HG03520 (cell line): ENCODE data around the gene SHC3.

Experiments used
- ATAC-seq: cut with Tn5 transposase; IDR thresholded peaks from one replicate; pipeline ENCODE4 v1.9.1; 2021; ENCODE audit warnings: mild to moderate bottlenecking, moderate library complexity; ENCODE audit not compliant: unreplicated experiment

Gene SHC3

DNA sequence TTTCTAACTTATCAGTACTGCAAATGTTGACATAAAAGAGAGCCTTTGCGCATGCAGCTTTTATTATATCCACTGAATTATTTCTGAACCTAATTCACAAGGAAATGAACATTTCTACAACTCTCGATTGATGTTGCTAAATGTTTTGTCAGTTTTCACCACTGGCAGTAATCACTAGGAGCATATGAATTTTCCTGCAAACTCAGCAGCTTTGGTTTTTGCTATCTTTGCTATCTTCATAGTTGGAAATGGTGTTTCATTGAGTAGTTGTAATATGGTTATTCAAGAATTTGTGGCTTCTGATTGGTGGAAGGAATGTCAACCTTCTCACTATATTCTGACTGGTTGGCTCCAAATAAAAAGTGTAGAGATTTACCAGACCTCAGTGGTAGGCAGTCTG lies 8.9 kb upstream of the SHC3 start:
- no peak for ATAC-seq

DNA sequence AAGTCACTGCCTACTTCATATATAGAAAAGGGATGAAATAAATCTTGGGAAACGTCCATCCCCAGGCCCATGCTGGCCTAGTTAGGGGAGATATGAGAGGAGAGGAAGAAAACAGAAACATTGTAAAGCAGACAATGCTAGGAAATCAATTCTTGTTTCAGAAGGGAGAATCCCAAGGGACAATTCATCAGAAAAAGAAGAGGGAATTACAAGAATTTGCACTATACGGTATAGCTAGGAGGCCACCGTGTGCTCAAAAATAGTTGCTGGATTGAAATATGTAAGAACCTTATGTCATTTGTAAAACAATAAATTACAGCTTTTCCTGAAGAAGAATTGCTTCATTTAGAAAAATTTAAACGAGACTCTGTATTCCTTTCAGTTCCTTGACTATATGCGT lies 8.3 kb upstream of the SHC3 start:
- no peak for ATAC-seq

DNA sequence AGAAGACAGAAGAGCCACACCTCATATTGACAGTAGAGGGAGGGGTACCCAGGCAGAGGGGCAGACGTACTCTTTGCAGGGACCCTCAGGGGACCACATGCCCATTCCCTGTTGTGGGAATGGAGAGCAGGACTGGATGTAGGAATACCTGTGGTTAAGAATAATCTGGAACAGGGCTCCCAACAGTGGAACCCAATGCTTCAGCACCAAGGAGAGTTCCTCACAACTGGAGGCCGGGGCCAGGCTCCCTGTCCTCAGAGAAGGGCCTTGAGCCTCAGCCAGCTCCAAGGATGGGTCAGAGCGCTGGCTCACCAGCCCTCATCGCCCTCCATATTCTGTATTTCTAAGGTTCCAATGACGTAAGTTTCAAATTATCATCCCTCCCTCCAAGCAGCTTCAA lies 7.4 kb upstream of the SHC3 start:
- no peak for ATAC-seq

DNA sequence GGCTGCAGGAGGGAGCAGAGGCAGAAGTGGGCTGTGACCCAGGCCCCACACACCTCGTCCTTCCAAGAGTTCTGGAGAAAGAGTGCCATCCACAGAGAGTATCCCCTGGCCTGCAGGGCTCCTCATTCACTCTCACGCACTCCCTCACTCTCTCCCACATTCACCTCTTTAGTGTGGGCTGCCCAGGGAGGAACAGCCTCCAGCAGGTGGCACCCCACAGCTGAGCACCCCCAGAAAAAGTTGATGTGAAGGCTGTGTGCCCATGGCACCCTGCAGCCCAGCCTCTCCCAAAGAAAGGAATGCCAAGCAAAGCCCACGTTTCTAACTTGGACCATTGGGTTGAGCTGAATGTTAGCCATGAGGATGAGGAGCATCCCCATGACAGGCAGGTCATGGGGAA lies 4.5 kb upstream of the SHC3 start:
- no peak for ATAC-seq

DNA sequence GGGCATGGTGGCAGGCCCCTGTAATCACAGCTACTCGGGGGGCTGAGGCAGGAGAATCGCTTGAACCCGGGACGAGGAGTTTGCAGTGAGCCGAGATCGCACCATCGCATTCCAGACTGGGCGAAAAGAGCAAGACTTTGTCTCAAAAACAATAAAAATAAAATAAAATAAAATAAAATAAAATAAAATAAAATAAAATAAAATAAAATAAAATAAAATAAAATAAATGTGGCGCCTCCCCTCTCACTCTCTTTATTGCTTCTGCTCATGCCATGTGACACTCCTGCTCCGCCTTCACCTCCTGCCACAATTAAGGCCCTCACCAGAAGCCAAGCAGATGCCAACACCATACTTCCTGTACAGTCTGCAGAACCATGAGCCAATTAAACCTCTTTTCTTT lies 3.8 kb upstream of the SHC3 start:
- ATAC-seq, result no peak

DNA sequence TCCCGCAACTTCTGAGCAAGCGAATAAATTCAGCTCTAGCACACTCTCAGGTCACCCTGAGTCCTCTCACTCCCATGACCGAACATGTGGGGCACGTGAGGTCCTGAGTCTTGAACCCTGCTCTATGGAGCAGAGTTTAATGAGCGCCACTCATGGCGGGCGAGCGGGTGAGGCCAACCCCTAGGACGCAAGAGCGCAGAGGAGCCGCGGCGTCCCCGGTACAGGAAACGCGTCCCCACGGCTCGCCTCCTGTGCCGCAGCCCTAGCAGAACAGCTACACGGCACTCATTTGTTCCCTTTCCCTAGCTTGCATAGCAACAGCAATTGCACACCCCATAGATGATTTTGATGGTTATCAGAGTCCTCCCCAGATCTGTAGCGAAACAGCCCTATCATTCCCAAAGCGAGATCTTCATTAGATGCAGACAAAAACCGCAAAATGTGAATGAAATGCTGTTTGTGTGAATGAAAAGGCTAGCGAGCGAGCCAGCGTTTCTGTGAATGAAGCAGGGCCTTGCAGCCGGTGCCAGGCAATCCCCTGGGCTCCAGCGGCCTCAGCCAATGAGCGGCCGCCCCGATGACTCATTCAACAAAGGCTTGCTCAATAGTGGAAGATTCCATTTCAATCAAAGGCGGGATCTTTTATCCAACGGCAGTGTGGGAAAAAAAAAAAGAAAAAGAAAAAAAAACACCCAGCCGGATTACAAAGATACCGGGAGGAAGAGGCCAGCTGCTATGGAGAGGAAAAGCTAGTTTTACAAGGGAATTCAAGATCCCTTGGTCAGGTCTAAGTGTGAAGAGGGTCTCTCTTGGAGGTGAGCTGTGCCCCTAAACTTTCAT lies 1.5 kb upstream of the SHC3 start:
- no peak for ATAC-seq

DNA sequence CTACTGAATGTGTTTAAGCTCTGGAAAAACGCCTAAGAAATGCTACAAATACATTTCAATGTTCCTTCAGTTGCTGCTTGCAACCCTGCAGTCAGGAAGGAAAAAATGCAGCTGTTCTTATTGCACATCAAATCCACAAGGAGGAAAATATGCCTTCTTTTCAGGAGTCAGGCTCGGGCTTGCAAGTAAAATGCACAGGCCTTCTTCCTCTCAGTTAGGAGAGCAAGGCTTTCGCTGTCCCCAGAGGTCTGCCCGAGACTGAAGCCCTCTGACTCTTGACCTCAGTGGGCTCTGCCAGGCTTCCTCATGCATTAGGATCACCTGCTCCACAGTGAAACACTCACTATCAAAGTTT lies 899 bp upstream of the SHC3 start:
- no peak for ATAC-seq

DNA sequence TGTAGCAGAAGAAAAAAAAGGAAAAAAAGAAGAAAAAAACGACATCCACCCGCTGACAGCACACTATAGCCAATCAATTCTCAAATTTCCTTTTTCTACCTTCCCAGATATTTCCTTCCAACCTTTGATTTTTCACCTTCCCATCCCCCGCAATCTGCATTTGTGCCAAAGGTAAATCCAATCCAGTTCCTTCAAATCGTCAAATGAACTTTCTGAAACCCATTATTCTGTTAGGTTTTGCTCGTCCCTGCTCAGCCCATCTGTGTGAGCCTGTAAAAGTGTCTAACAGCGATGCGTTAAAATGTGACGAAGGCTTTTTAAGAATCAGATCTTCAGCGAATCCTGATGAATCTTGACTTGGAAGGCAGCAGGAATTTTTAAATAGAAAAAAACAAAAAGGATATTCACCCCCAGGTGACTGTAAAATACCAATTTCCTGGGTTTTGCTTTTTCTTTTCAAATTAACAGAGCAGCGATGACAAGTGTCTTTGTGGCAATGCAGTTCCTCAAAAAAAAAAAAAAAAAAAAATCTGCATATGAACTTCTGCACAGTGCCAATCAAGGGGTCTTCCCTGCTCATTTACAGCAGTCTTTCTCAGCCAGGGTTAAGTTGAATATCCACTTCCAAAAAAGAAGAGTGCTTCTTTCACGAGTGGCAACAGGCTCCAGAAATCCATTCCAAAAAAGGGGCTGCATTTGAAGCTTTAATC lies 367 bp upstream of the SHC3 start:
- ATAC-seq, result no peak

DNA sequence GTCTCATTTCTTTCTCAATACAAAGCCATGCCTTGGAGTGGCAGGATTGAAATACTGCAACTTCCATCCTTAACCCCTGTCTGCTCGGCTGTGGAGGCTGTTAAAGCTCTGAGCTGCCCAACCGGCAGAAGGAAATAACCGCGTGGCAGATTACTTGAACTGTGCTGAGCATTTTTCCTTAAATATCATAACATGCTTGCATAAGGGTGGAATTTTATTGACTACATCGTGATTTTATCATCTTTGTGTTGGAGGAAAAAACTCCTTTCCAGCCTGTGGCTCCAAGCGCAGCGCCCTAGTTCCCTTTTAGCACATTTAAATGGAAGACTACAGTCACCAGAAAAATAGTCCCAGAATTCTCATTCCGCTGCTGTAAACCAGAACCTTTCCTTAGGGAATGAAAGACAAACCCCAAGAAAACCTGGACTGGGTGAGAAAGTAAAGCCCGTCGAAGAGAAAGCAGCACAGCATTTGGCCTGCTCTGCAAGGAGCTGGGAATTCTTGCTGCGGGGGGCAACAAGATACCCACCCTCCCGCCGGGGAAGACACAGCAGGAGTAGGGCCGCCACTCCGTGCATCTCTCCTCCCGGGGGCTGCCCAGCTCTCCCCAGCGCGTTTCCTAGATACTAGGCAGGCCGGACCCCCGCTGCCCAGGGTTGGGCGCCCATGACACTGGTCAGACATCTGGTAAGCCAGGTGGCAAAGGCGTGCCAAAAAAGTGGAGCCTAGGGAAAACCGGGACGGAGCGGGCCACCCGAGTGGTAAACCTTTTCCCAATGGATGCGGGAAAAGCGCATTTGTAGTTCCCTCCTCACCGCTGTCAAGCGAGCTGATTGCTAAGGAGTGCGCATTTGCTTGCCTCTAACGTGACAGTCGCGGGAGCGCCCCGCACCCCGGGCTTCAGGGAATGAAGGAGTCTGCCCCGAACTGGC lies 1.3 kb downstream of the SHC3 start:
- no peak for ATAC-seq

DNA sequence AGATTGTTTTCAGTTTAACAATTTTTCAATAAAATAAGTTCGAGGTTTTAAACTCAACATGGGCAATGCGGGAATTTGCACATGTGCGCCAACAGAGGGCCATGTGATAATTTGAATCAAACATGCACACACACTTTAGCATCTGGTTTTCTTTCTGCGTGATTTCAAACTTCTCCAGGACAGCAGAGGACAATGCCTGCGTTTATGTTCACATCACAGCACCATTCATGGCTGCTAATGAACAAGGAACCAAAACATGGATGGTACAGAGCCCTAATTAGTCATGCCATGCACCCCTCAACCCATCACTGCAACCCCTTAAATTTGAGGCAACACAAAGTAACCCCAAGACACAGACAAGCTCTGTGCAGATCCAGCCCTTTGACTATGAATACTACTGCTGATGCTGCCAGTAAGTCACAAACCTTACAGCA lies 2.8 kb downstream of the SHC3 start:
- no peak for ATAC-seq

DNA sequence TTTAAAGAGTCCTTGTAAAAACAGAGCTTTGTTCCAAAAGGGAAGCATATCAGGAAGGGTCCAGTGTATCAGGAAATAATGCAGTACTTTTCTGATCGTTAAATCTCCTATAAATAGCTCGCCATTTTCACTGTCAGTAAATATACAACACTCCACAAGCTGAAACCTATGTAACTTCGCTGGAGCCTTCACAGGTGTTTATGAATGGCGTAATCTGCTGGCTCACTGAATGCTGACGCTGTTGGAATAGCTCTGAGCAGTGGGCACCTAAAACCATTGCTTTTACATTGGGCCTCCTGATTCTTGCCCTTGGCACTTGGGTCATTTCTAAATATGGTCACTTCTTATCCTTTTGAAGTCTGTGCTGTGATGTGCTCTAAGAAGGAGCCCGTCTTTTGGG lies 4.3 kb downstream of the SHC3 start:
- ATAC-seq, result no peak

DNA sequence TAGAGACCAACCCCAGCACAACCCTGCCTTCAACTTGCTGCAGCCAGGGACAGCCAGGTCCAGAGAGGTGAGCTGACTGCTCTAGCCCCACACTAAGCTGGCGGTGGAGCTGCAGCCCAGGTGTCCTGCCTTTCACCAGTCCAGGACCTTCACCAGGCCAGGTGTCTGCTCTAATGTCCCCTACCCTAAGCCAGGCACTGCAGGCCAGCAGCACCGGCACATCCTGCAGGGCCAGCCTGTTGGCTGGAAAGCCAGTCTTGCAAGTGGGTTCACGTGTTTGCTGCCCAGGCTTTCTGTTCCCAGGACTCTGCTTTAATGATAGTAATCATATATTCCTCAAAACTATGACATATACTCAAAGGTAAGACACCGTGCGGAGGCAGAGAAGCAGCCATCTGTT lies 5.5 kb downstream of the SHC3 start:
- no peak for ATAC-seq

DNA sequence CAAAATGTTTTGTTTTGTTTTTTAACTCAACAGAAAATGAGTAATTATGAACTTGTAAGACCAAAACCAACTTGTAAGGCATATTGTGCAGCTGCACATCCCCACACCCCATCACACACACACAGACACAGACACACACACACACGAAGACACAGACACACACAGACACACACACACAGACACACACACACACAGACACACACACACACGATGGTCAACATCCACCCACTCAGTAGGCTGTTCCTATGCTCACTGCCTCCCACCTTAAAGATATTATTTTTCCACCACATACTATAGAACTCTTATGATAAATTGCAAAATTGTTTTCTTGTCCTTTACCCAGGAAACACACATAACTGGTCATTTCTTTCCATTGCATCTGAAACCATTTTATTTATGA lies 6.2 kb downstream of the SHC3 start:
- ATAC-seq, result no peak

DNA sequence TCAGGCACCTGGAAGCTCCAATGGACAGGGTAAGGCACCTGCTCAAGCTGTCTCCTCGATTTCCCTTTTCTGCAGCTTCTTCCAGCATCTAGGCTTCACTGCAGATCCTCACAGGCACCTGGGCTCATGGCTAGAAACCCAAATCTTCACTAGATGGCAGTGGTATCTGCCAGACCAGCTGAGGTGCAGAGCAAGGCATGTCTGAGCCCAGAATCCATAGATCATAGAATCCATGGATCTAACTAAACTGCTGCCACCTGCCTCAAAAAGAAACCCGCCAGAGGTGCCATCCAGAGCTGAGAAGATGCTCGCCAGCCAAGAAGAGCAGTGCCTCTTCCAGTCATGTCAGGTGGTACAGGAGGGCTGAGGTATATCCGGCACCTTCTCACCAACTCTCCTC lies 6.9 kb downstream of the SHC3 start:
- no peak for ATAC-seq

DNA sequence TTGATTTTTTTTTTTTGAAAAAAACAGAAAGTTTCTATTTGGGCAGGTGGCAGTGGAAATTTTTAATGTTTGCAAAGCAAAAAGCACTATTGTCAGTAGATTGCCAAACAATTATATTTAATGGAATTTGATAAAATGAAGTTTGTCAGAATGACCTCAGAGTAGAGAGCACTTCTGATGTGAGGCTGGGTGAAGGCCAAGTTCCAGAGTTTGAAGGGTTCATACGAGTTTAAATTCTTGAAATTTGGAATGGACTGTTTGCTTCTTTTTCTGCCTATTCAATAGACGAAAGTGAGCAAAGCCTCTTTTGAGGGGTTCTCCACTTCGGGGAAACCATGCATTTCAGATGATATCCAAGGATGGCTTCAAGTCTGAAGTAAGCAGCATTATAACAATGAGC lies 7.4 kb downstream of the SHC3 start:
- ATAC-seq, result no peak

DNA sequence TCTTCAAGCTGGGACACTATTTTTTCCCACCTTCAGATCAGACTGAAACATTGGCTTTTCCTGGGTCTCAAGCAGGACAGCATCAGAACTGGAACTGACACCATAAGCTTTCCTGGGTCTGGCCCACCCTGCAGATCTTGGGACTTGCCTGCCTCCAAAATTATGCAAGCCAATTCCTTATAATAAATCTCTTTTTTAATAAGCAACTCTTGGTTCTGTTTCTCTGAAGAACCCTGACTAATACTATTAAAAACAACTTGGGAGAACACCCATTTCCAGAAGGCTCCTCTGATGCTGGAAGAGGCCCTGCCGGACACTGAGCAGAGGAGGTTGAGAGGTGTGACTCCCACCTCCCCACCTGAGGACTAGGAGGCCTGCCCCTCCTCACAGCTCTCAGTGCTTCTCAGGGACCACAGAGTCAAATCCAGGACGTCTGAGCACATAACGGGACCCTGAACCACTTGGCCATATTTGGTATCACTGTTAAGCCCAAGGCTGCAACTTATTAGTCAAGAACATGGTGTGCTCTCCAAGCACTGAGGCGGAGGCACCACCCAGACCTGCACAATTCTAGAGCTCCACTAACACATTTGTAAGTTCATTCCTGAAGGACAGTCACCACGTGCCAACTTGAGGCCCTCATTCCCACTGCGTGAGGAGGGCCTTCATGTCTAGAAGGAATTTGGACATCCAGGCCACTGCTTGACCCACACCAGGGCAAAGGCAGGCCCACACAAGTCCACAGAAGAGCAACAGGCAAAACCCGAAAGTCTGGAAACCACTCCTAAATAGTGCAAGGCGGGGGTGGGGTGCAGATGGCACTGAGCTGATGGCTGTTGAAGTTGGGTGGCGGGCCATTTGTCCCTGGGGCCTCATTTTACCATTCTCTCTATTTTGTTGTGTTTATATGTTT lies 9.5 kb downstream of the SHC3 start:
- no peak for ATAC-seq

DNA sequence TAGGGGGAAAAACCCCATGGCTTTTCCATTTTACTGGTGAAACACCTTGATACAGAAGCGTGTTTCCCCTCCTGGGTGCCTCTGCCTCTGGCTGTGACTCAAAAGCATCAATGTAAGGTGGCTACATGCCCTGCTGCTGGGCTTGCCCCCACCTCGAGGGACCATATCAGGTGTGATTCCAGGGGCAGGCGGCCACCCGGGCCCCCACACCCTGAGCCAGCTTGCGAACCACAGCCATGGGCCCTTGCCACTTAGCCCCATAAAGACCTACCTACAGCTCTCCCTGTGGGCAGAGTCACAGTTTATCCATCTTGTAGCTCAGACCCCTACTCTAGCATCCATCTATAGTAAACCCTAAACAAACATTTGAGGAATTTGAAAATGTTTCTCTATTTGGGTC lies 10.8 kb downstream of the SHC3 start:
- no peak for ATAC-seq

DNA sequence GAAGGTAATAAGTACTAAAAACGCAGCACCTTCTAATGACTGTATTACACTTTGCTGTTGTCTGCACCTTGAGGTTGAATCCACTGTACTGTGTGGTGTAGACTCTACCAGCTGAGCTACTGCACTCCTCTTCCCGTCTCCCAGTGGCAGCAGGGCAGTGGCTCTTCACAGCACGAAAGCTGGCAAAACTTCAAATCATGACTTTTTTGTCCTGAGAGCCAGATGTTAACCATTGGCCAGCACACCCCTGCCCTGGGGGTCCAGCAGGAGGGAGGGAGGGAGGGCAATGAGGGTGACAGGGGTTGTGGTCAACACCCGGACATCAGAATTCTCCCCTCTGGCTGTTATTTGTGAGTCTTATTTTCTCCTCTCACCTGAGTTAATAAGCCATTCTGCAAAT lies 11.8 kb downstream of the SHC3 start:
- ATAC-seq, result no peak

DNA sequence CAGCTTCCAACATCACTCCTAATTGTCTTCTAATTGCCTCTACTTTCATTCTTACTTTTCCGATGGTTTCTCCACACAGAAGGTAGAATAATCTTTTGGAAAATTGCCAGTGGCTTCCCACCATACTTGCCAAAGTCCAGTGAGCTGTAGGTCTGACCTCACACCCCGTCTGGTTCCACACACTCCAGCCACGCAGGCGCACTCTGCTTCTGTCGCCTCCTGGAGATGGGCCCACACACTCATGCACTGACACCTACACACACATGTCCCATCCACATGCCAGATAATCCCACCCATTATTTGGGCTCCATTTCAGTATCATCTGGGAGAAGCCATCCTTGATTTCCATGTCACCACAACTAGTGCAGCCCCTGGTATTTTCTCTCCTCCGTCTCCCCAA lies 12.7 kb downstream of the SHC3 start:
- ATAC-seq, result no peak

DNA sequence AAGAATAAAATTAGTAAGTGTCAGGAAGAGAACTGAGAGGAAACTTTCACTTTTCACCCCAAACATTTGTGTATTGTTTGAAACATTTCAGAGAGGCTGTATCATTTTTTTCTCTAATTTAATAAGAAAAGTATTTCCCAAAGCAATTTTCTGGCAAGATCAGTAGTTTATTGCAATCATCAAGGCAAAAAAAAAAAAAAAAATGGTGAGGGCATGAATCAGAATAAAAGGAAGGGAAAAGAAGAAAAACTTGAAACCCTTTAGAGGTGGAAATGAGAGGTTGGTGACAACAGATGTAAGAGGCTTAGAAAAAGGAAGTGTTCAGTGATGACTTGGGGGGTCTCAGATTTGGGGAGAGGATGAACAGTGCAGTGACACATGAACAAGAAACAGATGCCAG lies 13.3 kb downstream of the SHC3 start:
- ATAC-seq, result no peak

DNA sequence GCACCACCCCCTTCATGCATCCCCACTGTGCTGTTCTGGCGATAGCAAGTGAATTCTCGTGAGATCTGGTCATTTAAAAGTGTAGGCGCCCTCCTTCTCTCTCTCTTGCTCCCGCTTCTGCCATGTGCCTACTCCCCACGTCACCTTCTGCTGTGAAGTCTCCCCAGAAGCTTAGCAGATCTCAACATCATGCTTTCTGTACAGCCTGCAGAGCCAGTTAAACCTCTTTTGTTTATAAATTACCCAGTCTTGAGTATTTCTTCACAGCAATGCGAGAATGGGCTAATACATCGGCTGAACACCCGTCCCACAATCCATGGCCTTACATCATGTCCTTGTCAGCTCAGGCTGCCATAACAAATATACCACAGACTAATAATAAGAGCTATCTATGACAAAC lies 17.4 kb downstream of the SHC3 start:
- no peak for ATAC-seq
